KOPT-K1 (cell line): ENCODE measurements around the gene FHDC1.

ENCODE experiments used
- H3K27ac ChIP-seq: fragments of 200-600 bp; sonication (generic); 2 replicates; pipeline ENCODE4 v1.5.1; 2016; ENCODE audit warnings: antibody characterized with exemption, mild to moderate bottlenecking, low read depth, low read length; ENCODE audit not compliant: poor library complexity, severe bottlenecking
- H3K36me3 ChIP-seq: fragments of 200-600 bp; sonication (generic); 2 replicates; pipeline ENCODE4 v1.5.1; 2017; ENCODE audit warnings: antibody characterized with exemption, mild to moderate bottlenecking, low read length, moderate library complexity; ENCODE audit not compliant: insufficient read depth
- H3K9me3 ChIP-seq: fragments of 200-600 bp; sonication (generic); 2 replicates; pipeline ENCODE4 v1.5.1; 2017; ENCODE audit warnings: antibody characterized with exemption, low read length, mild to moderate bottlenecking; ENCODE audit not compliant: insufficient read depth, poor library complexity, severe bottlenecking

Gene FHDC1

DNA sequence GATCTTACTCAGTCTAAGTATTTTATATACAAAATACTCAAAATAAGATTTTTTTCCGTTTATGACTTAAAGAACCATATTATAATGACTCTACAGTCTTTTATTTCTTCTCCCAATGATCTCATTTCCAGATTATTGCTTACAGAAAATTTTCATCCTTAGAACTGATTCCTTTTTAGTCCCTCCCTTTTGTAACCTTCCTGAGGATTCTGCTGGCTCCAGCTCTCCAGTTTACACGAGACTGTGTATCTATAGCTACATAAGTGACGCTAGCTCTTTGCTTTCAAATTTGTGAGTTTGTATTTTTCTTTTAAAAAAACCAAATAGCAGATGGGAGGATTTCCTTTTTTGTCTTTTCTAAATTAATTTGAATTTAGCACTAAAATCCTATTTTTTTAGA, 24.0 kb downstream of the FHDC1 start:
- Histone ChIP-seq H3K9me3 (no peaks in the 10 kb centered on the region), H3K36me3 (no peaks in the 10 kb centered on the region), H3K27ac (no peak overlapping the region)

GRCh38 chr4:152961014-152961772, 25.1 kb downstream of the FHDC1 start:
- H3K36me3 ChIP-seq: no peaks in the 10 kb centered on the region
- no peaks in the 10 kb centered on the region for H3K9me3 ChIP-seq
- H3K27ac ChIP-seq: no peak overlapping the region

DNA sequence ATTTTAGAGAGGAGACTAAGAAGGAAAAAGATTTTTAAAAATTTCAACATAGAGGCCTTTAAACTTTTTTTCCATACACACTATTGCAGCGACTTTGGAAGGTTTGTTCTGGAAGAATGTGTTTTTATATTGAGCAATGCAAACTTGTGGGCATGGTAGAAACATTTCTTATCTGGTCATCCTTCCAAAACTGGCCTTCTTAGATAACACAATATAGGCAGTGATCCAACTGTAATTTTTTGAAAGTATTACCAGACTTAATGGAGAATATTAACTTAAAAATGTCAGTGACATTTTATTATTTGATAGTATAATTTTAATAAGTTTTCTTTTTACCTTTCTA, 25.6 kb downstream of the FHDC1 start:
- Histone ChIP-seq H3K36me3 (no peaks in the 10 kb centered on the region), H3K27ac (no peak overlapping the region)

DNA sequence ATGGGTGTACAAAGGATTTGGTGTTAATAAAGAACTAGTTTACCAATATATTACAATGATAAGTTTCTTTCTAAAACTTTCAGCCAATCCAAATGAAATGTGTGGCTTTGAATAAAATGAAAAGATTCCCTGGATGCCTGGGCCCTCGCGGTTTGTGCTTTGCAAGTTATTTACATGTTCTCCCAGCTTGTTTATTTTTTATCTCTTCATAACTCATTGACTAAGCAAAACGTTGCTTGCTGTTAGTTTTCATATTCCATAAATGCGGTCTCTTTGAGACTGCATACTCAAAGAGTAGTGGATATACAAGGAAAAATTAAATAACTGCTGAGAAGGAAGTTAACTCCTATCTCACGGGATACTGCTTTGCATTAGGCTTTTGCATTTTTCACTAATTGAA, 26.0 kb downstream of the FHDC1 start:
- Histone ChIP-seq H3K9me3 (no peaks in the 10 kb centered on the region), H3K36me3 (no peaks in the 10 kb centered on the region), H3K27ac (no peak overlapping the region)

More for the DNA sequence above, 25.6 kb downstream of the FHDC1 start:
- H3K9me3 ChIP-seq: no peaks in the 10 kb centered on the region

- no peaks in the 10 kb centered on the region for H3K9me3 ChIP-seq
- no peak overlapping the region for H3K27ac ChIP-seq
Measured at GRCh38 chr4:152964335-152964734, 28.2 kb downstream of the FHDC1 start.

GRCh38 chr4:152965611-152966010, 29.5 kb downstream of the FHDC1 start:
- no peak overlapping the region for H3K27ac ChIP-seq
- H3K36me3 ChIP-seq: no peaks in the 10 kb centered on the region
- H3K9me3 ChIP-seq: no peaks in the 10 kb centered on the region

More at GRCh38 chr4:152964335-152964734, 28.2 kb downstream of the FHDC1 start:
- H3K36me3 ChIP-seq: no peaks in the 10 kb centered on the region

DNA sequence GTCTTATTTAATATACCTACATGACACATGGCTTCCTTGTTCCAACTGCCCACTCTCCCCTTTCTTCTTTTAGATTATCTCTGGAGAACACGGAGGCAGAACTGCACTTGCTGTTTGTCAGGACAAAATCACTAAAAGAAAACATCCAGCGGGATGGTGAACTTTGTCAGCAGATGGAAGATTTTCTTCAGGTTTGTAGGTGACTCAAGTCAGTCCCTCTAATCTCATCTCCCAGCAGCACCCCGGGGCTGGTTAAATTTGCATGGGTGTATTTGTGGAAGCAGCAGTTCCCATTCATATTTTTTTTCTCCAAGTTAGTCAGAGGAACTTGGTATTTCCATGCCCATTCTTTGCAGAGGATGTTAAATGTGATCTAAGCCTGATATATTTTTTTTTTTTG, 31.8 kb downstream of the FHDC1 start:
- Histone ChIP-seq H3K9me3 (no peaks in the 10 kb centered on the region), H3K27ac (no peak overlapping the region), H3K36me3 (no peaks in the 10 kb centered on the region)

DNA sequence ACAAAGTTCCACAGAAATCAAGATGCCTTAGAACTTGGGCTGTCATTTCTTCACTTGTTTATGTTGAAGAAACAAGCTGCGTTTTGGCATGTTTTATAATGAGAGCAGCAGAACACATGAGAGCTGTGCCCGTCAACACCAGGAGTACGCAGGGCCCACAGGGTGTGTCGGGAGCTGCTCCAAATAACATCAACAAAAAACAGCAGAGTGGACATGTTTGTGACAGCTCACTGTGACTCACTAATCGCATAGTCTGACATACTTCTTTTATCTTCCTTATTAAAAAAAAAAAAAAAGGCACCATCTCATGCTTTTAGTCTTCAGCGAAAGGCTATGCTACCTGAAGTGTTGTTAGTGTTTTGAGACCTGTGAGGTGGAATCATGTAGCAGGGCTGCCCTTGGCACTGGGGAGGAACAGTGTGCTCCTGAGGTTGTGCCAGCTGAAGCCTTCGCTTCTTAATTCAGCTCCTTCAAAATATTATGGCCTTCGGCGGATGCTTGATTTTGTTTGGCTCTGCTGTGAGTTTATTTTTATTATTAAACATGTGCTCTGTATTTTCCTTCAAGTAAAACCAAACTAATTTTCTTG, 32.8 kb downstream of the FHDC1 start:
- Histone ChIP-seq H3K9me3 (no peaks in the 10 kb centered on the region), H3K36me3 (no peaks in the 10 kb centered on the region), H3K27ac (no peak overlapping the region)

DNA sequence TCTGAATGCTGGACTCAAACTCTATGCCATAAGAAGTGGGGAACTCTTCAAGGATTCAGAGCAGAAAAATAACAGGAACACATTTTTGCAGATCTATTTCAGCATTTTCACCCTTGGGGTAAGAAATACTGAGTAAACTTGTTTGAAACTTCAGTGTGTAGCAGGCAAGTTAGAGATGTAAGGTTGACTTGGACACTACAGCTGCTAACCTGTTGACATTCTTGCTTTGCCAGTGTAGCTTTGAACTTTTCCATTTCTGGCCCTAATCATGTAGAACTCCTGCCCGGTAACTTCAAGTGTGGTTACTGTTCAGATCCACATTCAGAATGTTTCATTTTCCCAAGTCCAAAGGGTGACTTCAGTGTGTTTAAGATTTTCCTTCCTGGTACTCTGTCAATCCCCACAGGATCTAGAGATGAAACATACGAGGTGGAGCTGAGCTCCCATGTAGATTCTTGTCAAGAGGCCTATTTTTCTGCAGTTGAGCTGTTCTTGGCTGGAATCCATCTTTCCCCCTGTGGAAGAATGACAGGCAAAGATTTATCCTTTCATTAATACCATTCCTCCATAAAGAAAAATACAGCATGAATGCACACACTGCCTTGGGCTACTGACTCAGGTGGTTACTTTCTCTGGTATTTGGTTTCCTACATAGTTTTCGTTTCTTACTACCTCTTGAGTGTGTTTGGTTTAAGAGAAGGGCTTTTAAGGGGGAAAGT, 34.1 kb downstream of the FHDC1 start:
- Histone ChIP-seq H3K9me3 (no peaks in the 10 kb centered on the region), H3K36me3 (no peaks in the 10 kb centered on the region), H3K27ac (no peak overlapping the region)

GRCh38 chr4:152971053-152971452, 34.9 kb downstream of the FHDC1 start:
- no peaks in the 10 kb centered on the region for H3K9me3 ChIP-seq
- H3K27ac ChIP-seq: no peak overlapping the region
- no peaks in the 10 kb centered on the region for H3K36me3 ChIP-seq

GRCh38 chr4:152972821-152973628, 36.9 kb downstream of the FHDC1 start:
- no peaks in the 10 kb centered on the region for H3K36me3 ChIP-seq
- H3K9me3 ChIP-seq: no peaks in the 10 kb centered on the region
- no peak overlapping the region for H3K27ac ChIP-seq

GRCh38 chr4:152973629-152974467, 37.7 kb downstream of the FHDC1 start:
- no peak overlapping the region for H3K27ac ChIP-seq

GRCh38 chr4:152974468-152975379, 38.6 kb downstream of the FHDC1 start:
- H3K9me3 ChIP-seq: no peaks in the 10 kb centered on the region
- H3K27ac ChIP-seq: no peak overlapping the region
- H3K36me3 ChIP-seq: no peaks in the 10 kb centered on the region

More at GRCh38 chr4:152973629-152974467, 37.7 kb downstream of the FHDC1 start:
- H3K36me3 ChIP-seq: no peaks in the 10 kb centered on the region
- H3K9me3 ChIP-seq: no peaks in the 10 kb centered on the region
